HG03135 (cell line): Measurements from ENCODE around the gene PPP1R12B.
"Not testable (repeated sequence)": the region's sequence is repeated elsewhere in the genome, so short reads cannot be mapped to it uniquely, and the experiment has no call there.

Source experiments
- ATAC-seq: cut with Tn5 transposase; IDR thresholded peaks from one replicate; pipeline ENCODE4 v1.9.1; 2021; ENCODE audit warnings: mild to moderate bottlenecking, moderate library complexity; ENCODE audit not compliant: unreplicated experiment

PPP1R12B gene

GRCh38 chr1:202438393-202439174 lies 90.1 kb downstream of the PPP1R12B start:
- no peak for ATAC-seq

GRCh38 chr1:202439308-202439707 lies 90.8 kb downstream of the PPP1R12B start:
- no peak for ATAC-seq

- not testable (repeated sequence) for ATAC-seq
These were observed 99.6 kb downstream of the PPP1R12B start for GRCh38 chr1:202448140-202448539.

GRCh38 chr1:202451641-202452040 lies 103.1 kb downstream of the PPP1R12B start:
- not testable (repeated sequence) for ATAC-seq

- no peak for ATAC-seq
These were observed 104.0 kb downstream of the PPP1R12B start for GRCh38 chr1:202452508-202452907.

DNA sequence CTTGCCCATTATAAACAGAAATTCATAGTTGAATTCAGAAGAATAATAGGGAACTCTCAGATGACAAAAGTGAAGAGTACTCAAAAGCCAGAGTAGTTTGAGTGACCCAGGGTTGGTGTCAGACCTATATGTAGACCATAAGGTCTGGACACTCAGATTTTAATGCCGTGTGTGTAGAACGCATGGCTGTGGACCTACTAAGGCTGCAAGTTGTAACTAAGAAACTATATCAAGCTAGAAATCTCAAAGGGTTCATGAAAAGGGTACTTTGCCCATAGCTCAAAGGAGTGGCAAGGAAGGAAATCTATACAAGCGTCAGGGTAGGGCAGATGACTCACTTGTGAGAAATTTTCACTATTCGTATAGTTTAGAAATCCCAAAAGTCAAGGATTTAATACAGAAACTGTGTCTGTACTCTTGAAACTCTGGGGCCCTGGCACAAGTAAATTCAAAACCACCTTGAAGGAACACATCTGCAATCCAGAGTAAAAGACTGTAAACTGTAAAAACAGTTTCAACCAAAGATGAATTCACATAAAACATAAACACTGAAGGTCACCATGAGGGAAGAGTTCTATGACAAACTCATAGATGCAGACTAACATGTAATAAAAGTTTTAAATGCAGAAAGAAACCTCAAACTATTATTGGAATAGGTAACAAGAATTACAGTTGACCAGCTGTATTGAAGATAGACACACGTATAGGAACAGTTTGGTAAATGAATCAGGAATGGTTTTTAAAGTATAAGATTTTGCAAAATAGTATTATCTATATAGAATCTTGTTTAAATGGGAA lies 108.1 kb downstream of the PPP1R12B start:
- ATAC-seq, result not testable (repeated sequence)

- ATAC-seq, result not testable (repeated sequence)
These were observed 110.2 kb downstream of the PPP1R12B start for GRCh38 chr1:202458651-202459050.

DNA sequence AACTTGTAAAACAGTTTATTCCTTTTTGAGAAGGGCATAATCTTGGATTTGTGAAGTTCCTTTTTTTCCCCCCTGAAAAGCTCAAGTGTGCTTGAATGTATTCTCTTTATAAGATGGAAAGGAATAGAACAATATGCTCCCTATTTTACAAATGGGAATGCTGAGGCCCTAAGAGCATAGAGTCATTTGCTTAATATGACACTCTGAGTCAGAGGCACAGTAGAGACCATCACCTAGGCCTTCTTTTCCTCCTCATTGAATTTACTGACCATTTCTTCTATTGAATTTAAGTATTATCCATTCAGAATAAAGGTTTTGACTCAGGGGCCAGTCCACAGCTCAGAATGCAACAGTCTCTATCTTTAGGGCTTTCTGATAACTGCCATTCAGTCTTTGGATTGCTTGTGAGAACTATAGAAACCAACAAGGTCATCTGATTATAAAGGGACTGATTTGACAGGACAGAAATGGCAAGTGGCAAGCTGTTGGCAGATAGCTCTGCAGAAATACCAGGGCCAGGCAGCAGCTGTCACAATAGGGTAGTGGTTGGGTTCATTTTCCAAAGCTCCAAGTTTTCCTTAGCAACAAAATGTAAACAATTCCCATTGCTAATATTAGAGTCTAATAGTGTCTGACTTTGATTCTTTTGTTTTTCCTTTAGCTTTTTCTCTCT lies 111.1 kb downstream of the PPP1R12B start:
- ATAC-seq, result not testable (repeated sequence)

DNA sequence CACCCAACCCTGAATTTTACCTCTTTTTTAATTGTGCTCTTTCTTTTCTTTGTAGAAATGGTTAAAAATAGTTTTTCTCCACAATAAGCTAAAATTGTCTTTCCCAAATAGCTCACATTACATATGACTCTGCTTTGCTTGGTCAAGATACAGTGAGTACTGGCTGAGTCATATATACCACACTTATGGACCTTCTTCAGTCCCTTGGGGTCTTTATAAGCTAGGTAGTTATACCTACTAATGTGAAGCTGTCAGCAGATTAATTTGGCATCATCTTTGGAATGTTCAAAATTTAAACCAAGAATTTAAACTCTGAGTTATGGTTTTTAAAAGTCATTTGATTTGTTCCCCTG lies 111.6 kb downstream of the PPP1R12B start:
- ATAC-seq, result not testable (repeated sequence)

GRCh38 chr1:202462342-202463076 lies 114.0 kb downstream of the PPP1R12B start:
- ATAC-seq, result no peak

- ATAC-seq, result not testable (repeated sequence)
These were observed 115.7 kb downstream of the PPP1R12B start for GRCh38 chr1:202464153-202464742.

DNA sequence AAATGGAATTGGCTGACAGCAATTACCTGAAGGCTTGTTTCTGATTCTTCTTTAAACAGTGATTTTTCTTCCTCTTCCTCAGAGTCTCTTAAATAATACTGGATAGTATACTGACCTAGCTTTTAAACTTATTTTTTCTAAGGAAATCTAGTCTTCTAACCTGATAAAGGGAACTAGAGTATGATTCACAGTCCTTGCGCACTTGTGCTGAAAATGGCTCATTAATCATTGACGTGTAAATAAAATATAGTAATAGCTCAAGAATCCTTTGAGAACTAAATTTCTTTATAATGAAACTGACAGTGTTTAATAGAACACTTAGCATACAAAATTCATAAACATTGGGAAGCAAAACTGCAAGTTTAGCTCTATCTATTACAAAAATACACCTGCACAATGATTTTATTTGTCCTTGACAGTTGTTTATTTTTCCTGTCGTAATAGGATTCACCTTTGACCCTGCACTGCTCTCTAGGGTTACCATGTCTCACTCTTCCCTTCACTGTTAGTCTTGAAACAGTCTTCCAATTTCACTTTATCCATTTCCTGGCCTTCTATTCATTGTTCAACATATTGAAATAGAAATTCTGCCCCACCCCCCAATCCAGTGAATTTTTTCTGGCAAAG lies 117.3 kb downstream of the PPP1R12B start:
- ATAC-seq, result not testable (repeated sequence)

- not testable (repeated sequence) for ATAC-seq
These were observed 117.8 kb downstream of the PPP1R12B start for GRCh38 chr1:202466339-202466738.

DNA sequence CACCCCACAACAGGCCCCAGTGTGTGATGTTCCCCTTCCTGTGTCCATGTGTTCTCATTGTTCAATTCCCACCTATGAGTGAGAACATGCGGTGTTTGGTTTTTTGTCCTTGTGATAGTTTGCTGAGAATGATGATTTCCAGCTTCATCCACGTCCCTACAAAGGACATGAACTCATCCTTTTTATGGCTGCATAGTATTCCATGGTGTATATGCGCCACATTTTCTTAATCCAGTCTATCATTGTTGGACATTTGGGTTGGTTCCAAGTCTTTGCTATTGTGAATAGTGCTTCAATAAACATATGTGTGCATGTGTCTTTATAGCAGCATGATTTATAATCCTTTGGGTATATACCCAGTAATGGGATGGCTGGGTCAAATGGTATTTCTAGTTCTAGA lies 118.9 kb downstream of the PPP1R12B start:
- not testable (repeated sequence) for ATAC-seq

DNA sequence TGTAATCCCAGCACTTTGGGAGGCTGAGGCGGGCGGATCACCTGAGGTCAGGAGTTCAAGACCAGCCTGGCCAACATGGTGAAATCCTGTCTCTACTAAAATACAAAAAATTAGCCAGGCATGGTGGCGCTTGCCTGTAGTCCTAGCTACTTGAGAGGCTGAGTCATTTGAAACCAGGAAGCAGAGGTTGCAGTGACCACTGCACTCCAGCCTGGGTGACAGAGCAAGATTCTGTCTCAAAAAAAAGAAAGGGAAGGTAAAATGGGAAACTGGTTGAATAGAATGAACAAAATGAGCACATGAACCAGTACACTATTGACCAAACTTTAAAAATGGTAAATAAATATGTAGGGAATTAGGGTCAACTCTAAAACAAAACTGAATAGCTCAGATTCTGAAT lies 120.2 kb downstream of the PPP1R12B start:
- ATAC-seq, result not testable (repeated sequence)

- not testable (repeated sequence) for ATAC-seq
These were observed 120.6 kb downstream of the PPP1R12B start for GRCh38 chr1:202469123-202469522.

GRCh38 chr1:202471246-202471645 lies 122.7 kb downstream of the PPP1R12B start:
- ATAC-seq, result no peak

- ATAC-seq, result not testable (repeated sequence)
These were observed 124.0 kb downstream of the PPP1R12B start for GRCh38 chr1:202472347-202473124.
